LoVo (cell line): Measurements from ENCODE around the gene RBM20.

Experiments used
- DNase-seq: peaks from one replicate; pipeline ENCODE4 v3.0.0-alpha.2; 2016; ENCODE audit warnings: low spot score

Gene RBM20

GRCh38 chr10:110836706-110837105 is 192.6 kb downstream of the RBM20 start:
- no peak for DNase-seq

- DNase-seq, result no peak
These were observed 193.5 kb downstream of the RBM20 start for GRCh38 chr10:110837418-110838171.

GRCh38 chr10:110840225-110840922 is 196.2 kb downstream of the RBM20 start:
- no peak for DNase-seq

- no peak for DNase-seq
These were observed 196.8 kb downstream of the RBM20 start for GRCh38 chr10:110840923-110841428.

GRCh38 chr10:110841767-110842267 is 197.7 kb downstream of the RBM20 start:
- DNase-seq, result no peak

- DNase-seq, result no peak
These were observed 198.3 kb downstream of the RBM20 start for GRCh38 chr10:110842326-110842904.

GRCh38 chr10:110843031-110843430 is 198.9 kb downstream of the RBM20 start:
- DNase-seq, result no peak

GRCh38 chr10:110843796-110844616 is 199.9 kb downstream of the RBM20 start:
- DNase-seq, result no peak

GRCh38 chr10:110844617-110844881 is 200.4 kb downstream of the RBM20 start:
- DNase-seq, result no peak

- no peak for DNase-seq
These were observed 201.1 kb downstream of the RBM20 start for GRCh38 chr10:110845192-110845755.

GRCh38 chr10:110845756-110846620 is 201.9 kb downstream of the RBM20 start:
- peak; percentile 52 for DNase-seq

- DNase-seq, result no peak
These were observed 203.2 kb downstream of the RBM20 start for GRCh38 chr10:110847374-110847773.

- DNase-seq, result no peak
These were observed 204.0 kb downstream of the RBM20 start for GRCh38 chr10:110848106-110848505.

- DNase-seq, result no peak
These were observed 206.0 kb downstream of the RBM20 start for GRCh38 chr10:110850099-110850498.

- DNase-seq, result no peak
These were observed 207.0 kb downstream of the RBM20 start for GRCh38 chr10:110851020-110851612.

GRCh38 chr10:110852255-110852896 is 208.2 kb downstream of the RBM20 start:
- DNase-seq, result peak; percentile 48

- DNase-seq, result no peak
These were observed 208.8 kb downstream of the RBM20 start for GRCh38 chr10:110852947-110853346.

GRCh38 chr10:110853921-110854605 is 209.9 kb downstream of the RBM20 start:
- no peak for DNase-seq
